Measurements from ENCODE around the gene PHYHD1.

The PHYHD1 gene

GRCh38 chr9:128969491-128969890 is 48.7 kb downstream of the PHYHD1 start:
- no peak for DNase-seq (ENCODE audit: low read depth in 2 of 2)

DNA sequence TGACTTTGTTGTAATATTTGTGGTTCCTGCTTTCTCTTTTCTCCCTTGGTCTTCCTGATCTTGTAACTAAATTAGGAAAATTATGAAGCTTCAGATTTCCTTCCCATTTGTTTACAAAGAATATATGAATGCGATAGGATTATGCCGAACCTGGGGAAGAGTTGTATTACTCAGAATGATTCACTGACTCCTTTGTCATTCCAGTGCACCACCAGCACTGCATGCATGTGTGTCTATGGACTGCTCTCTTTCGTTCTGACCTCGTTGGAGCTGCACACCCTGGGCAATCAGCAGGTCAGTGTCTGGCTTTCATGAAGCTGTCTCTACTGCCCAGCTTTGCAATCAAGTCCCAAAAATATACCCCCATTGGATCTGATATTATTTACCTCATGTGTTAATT is 52.2 kb downstream of the PHYHD1 start:
- DNase-seq (ENCODE audit: low read depth in 2 of 2): peak in 1 of 2 experiments; percentile 13

GRCh38 chr9:128979111-128979510 is 58.3 kb downstream of the PHYHD1 start:
- no peak for DNase-seq (ENCODE audit: low read depth in 2 of 2)

DNA sequence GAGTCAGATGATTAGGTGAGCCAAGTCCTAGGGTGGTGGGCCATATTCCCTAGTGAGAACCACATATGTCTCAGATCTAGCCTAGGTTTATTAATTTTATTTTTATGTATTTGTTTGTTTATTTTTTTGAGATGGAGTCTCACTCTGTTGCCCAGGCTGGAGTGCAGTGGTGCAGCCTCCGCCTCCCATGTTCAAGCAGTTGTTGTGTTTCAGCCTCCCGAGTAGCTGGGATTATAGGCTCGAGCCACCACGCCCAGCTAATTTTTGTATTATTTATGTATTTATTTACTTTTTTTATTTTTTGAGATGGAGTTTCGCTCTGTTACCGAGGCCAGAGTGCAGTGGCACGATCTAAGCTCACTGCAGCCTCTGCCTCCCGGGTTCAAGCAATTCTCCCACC is 62.8 kb downstream of the PHYHD1 start:
- no peak for DNase-seq (ENCODE audit: low read depth in 2 of 2)

GRCh38 chr9:128986671-128987070 is 65.9 kb downstream of the PHYHD1 start:
- no peak for DNase-seq (ENCODE audit: low read depth in 2 of 2)

GRCh38 chr9:128987805-128988204 is 67.0 kb downstream of the PHYHD1 start:
- DNase-seq (ENCODE audit: low read depth in 2 of 2): peak; percentile 45 to 49
